Measurements from ENCODE around the gene KLF11. TPM values are rescaled to one million over a fixed set of nuclear protein-coding genes. Genes with fewer than 3 reads are reported as not detected.

The KLF11 gene
- total and polyA plus RNA-seq, 9 of the 15 experiments (the other 6 are each of a cell fraction or from before 2014, with no cell fraction given): 2.1 to 13.4 (median 6.5) TPM

DNA sequence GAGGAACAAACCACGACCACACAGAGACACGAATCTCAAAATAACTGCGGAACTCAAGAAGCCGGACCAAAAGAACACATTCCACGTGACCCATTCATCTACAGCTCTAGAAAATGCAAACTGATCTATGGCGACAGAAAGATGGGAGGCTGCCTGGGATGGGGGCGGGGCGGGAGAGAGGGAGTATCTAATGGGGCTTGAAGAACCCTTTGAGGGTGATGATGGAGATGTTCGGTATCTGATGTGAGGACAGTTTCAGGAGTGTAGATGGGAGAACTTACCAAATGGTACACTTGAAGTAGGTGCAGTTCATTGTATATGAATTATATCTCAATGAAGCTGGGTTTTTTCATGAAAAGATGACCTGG lies 34.6 kb upstream of the KLF11 start:
- ATAC-seq: peak; percentile 30; the same call in 1 of the 3 replicates
- peak in 1 of 4 experiments; percentile 28 for DNase-seq (ENCODE audit: extremely low read depth in 1 of 4, low spot score in 3 of 4)
- H3K4me2 ChIP-seq (ENCODE audit: insufficient read depth, low read length): peak overlapping the region; percentile 17; the same call in 1 of the 2 replicates
- H3K9ac ChIP-seq (ENCODE audit: insufficient read depth in 1 of 2, low read depth in 2 of 2, low read length in 2 of 2): peak overlapping the region in 1 of 2 experiments; percentile 47; a peak in 1 of 4 replicates
- peaks cover 8 to 40% of the 10 kb centered on the region in 2 experiments for H3K4me1 ChIP-seq (replicated peaks in 1 of 2; ENCODE audit: control insufficient read depth in 2 of 2, insufficient read depth in 2 of 2, low read length in 2 of 2)
- FAIRE-seq: peak; percentile 26
- no peaks in the 10 kb centered on the region for H3K9me1 ChIP-seq (ENCODE audit: control insufficient read depth, insufficient read depth, low read length)
- no peaks in the 10 kb centered on the region for H3K27me3 ChIP-seq (ENCODE audit: control insufficient read depth in 2 of 2, insufficient read depth in 2 of 2, low read length in 2 of 2)
- intact Hi-C loops (cut with micrococcal nuclease): no loop called here
- H3K27ac ChIP-seq (ENCODE audit: extremely low read depth, low read depth, low read length): no peak overlapping the region
- no peaks in the 10 kb centered on the region for H4K20me1 ChIP-seq (replicated peaks; ENCODE audit: control insufficient read depth, insufficient read depth, low read length)
- no peaks in the 10 kb centered on the region for H3K36me3 ChIP-seq (ENCODE audit: control insufficient read depth, insufficient read depth, low read length)
- ChIA-PET CTCF (ENCODE audit: low intra/inter-chr PET ratio) (no interaction called here), POLR2A (interaction anchor here (0.9 to 1.2 kb wide), 4 partner anchors 11 to 165 kb away, joined by 3 to 4 read pairs (median 4); no protein-coding TSS in a partner anchor)
- no TSS peak for BruUV-seq (replicated peaks)
- TF ChIP-seq MEIS2 (IDR thresholded peaks at IDR 0.05; ENCODE audit: partially characterized antibody) (peak; percentile 19), RAD51 (IDR thresholded peaks at IDR 0.05; ENCODE audit: borderline replicate concordance, low read depth) (peak; percentile 31; the same call in 1 of the 2 replicates)
- TF ChIP-seq, protein P1, sequence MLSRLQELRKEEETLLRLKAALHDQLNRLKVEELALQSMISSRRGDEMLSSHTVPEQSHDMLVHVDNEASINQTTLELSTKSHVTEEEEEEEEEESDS (CRISPR knock-in tag; IDR thresholded peaks at IDR 0.05): no peak
- H3K9me3 ChIP-seq (replicated peaks; ENCODE audit: control insufficient read depth, insufficient read depth, low read depth, low read length): no peaks in the 10 kb centered on the region; the same call in 1 of the 2 replicates
- whole genome bisulfite sequencing (ENCODE audit: insufficient coverage, low coverage, missing lambda C conversion rate): 35% methylated on average over 9 of the region's 9 CpGs
- no peak overlapping the region for H3K4me3 ChIP-seq
- peak overlapping the region; percentile 78 for H2AFZ ChIP-seq (ENCODE audit: low read depth, low read length)
- in situ Hi-C loops (cut with MboI): no loop called here
- no peaks in the 10 kb centered on the region for H3K79me2 ChIP-seq (ENCODE audit: control insufficient read depth, insufficient read depth, low read length)

DNA sequence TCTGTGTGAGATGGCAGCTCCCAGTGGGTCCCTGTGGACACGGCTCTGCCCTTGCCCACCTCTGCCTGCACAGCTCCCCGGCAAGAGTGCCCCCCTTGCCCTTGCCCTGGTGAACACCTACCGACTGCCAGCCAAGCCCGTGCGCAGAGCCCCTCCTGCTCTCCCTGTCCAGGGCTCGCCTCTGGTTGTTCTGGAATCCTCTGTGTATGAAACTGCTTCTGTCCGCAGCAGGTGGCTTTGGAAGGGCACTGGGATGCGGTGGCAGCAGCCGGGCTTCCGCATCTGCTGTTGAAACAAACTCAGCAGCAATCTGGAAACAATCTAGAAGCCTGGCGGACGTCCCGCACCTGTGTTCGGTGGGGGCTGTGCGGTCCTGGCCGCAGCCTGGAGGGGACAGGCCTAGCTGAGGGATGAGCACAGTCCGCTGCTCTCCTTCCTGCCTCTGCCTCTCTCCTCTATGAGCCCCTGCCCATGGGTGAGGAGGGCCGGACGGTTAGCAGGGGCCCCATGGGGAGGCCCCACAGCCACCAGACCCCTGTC lies 34.0 kb upstream of the KLF11 start:
- no peaks in the 10 kb centered on the region for H3K79me2 ChIP-seq (ENCODE audit: control insufficient read depth, insufficient read depth, low read length)
- no TSS peak for BruUV-seq (replicated peaks)
- H3K9me1 ChIP-seq (ENCODE audit: control insufficient read depth, insufficient read depth, low read length): no peaks in the 10 kb centered on the region
- no peak overlapping the region for H3K27ac ChIP-seq (ENCODE audit: extremely low read depth, low read depth, low read length)
- ATAC-seq (no peak), DNase-seq (ENCODE audit: extremely low read depth in 1 of 4, low spot score in 3 of 4) (no peak), FAIRE-seq (no peak)
- H3K4me2 ChIP-seq (ENCODE audit: insufficient read depth, low read length): no peak overlapping the region
- H3K4me1 ChIP-seq (replicated peaks in 1 of 2; ENCODE audit: control insufficient read depth in 2 of 2, insufficient read depth in 2 of 2, low read length in 2 of 2): peaks cover 8 to 40% of the 10 kb centered on the region in 2 experiments
- no peaks in the 10 kb centered on the region for H3K36me3 ChIP-seq (ENCODE audit: control insufficient read depth, insufficient read depth, low read length)
- H2AFZ ChIP-seq (ENCODE audit: low read depth, low read length): no peak overlapping the region
- 71% methylated on average over 17 of the region's 19 CpGs for WGBS (ENCODE audit: insufficient coverage, low coverage, missing lambda C conversion rate)
- in situ Hi-C loops (cut with MboI) (no loop called here), intact Hi-C loops (cut with micrococcal nuclease) (no loop called here)
- H3K27me3 ChIP-seq (ENCODE audit: control insufficient read depth in 2 of 2, insufficient read depth in 2 of 2, low read length in 2 of 2): no peaks in the 10 kb centered on the region
- H3K4me3 ChIP-seq: no peak overlapping the region
- ChIA-PET POLR2A (interaction anchor here (1.0 to 1.2 kb wide), 2 partner anchors 11 to 165 kb away, joined by 4 read pairs; no protein-coding TSS in a partner anchor), CTCF (ENCODE audit: low intra/inter-chr PET ratio) (no interaction called here)
- H3K9me3 ChIP-seq (replicated peaks; ENCODE audit: control insufficient read depth, insufficient read depth, low read depth, low read length): no peaks in the 10 kb centered on the region; the same call in 1 of the 2 replicates
- peak overlapping the region in 1 of 2 experiments; percentile 56; a peak in 1 of 4 replicates for H3K9ac ChIP-seq (ENCODE audit: insufficient read depth in 1 of 2, low read depth in 2 of 2, low read length in 2 of 2)
- H4K20me1 ChIP-seq (replicated peaks; ENCODE audit: control insufficient read depth, insufficient read depth, low read length): no peaks in the 10 kb centered on the region
- TF ChIP-seq TCF3 (CRISPR knock-in tag; IDR thresholded peaks at IDR 0.05) (no peak), HNRNPK (IDR thresholded peaks at IDR 0.05; ENCODE audit: low read depth, low read length, poor library complexity, severe bottlenecking) (no peak), FOS (IDR thresholded peaks at IDR 0.05; ENCODE audit: extremely low read depth, insufficient read length) (no peak), ZNF217 (CRISPR knock-in tag; IDR thresholded peaks at IDR 0.05) (no peak), KLF1 (tag; IDR thresholded peaks at IDR 0.05) (no peak), RUNX1 (IDR thresholded peaks at IDR 0.05; ENCODE audit: low read depth) (no peak), ZNF12 (CRISPR knock-in tag; IDR thresholded peaks at IDR 0.05) (no peak)
- TF ChIP-seq, protein P2, sequence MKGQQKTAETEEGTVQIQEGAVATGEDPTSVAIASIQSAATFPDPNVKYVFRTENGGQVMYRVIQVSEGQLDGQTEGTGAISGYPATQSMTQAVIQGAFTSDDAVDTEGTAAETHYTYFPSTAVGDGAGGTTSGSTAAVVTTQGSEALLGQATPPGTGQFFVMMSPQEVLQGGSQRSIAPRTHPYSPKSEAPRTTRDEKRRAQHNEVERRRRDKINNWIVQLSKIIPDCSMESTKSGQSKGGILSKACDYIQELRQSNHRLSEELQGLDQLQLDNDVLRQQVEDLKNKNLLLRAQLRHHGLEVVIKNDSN (CRISPR knock-in tag; IDR thresholded peaks at IDR 0.05): no peak
- TF ChIP-seq, protein P3, sequence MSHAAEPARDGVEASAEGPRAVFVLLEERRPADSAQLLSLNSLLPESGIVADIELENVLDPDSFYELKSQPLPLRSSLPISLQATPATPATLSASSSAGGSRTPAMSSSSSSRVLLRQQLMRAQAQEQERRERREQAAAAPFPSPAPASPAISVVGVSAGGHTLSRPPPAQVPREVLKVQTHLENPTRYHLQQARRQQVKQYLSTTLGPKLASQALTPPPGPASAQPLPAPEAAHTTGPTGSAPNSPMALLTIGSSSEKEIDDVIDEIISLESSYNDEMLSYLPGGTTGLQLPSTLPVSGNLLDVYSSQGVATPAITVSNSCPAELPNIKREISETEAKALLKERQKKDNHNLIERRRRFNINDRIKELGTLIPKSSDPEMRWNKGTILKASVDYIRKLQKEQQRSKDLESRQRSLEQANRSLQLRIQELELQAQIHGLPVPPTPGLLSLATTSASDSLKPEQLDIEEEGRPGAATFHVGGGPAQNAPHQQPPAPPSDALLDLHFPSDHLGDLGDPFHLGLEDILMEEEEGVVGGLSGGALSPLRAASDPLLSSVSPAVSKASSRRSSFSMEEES (CRISPR knock-in tag; IDR thresholded peaks at IDR 0.05): no peak
